HEK293 (cell line): ENCODE measurements around the gene SLC12A8.

Experiments
- CTCF ChIP-seq: fragments of 450-650 bp; formaldehyde crosslinking; IDR thresholded peaks from 2 replicates; pipeline ENCODE4 v1.5.1; 2016; ENCODE audit warnings: missing biosample characterization, missing genetic modification characterization
- REPIN1 ChIP-seq: fragments of 450-650 bp; formaldehyde crosslinking; IDR thresholded peaks from 2 replicates; pipeline ENCODE4 v1.5.1; 2017; ENCODE audit warnings: missing biosample characterization, missing genetic modification characterization, low read depth
- REST ChIP-seq: fragments of 450-650 bp; formaldehyde crosslinking; IDR thresholded peaks from 2 replicates; pipeline ENCODE4 v1.5.1; 2016; ENCODE audit warnings: missing biosample characterization, missing genetic modification characterization
- ZBTB21 ChIP-seq: fragments of 450-650 bp; formaldehyde crosslinking; IDR thresholded peaks from 2 replicates; pipeline ENCODE4 v1.5.1; 2017; ENCODE audit warnings: missing biosample characterization, missing genetic modification characterization
- ZBTB49 ChIP-seq: fragments of 450-650 bp; formaldehyde crosslinking; IDR thresholded peaks from 2 replicates; pipeline ENCODE4 v1.5.1; 2016; ENCODE audit warnings: missing biosample characterization, missing genetic modification characterization, low read depth
- ZBTB8A ChIP-seq: fragments of 450-650 bp; formaldehyde crosslinking; IDR thresholded peaks from 2 replicates; pipeline ENCODE4 v1.5.1; 2016; ENCODE audit warnings: missing biosample characterization, missing genetic modification characterization
- ZNF140 ChIP-seq: fragments of 450-650 bp; formaldehyde crosslinking; IDR thresholded peaks from 2 replicates; pipeline ENCODE4 v1.5.1; 2016; ENCODE audit warnings: missing biosample characterization, missing genetic modification characterization
- ZNF148 ChIP-seq: fragments of 450-650 bp; formaldehyde crosslinking; IDR thresholded peaks from 2 replicates; pipeline ENCODE4 v1.5.0; 2017; ENCODE audit warnings: missing biosample characterization, missing genetic modification characterization, borderline replicate concordance

GRCh38 chr3:125085166-125085565 lies 127.4 kb downstream of the SLC12A8 start:
- TF ChIP-seq CTCF (tag by site-specific recombination), result no peak
- no peak for TF ChIP-seq REPIN1
- TF ChIP-seq ZBTB21, result no peak
- TF ChIP-seq ZBTB8A (tag by site-specific recombination), result no peak
- TF ChIP-seq REST (tag by site-specific recombination), result no peak
- TF ChIP-seq ZNF148 (tag by site-specific recombination), result no peak
- no peak for TF ChIP-seq ZNF140 (tag by site-specific recombination)
- TF ChIP-seq ZBTB49 (tag by site-specific recombination), result no peak
